Stimulated activated CD8-positive, alpha-beta memory T cell treated with anti-CD3 and anti-CD28 coated beads, Interleukin-15, amount 100 ng/mL, for 48 hours (primary cell): Measurements from ENCODE around the gene ITSN1.
"Not testable (repeated sequence)": the region's sequence is repeated elsewhere in the genome, so short reads cannot be mapped to it uniquely, and the experiment has no call there.

Experiments used
- DNase-seq, 2 donors: peaks; one replicate each; pipeline ENCODE4 v3.0.0-alpha.2; 2020; ENCODE audit warnings: low read depth in 2 of 2

Gene ITSN1

DNA sequence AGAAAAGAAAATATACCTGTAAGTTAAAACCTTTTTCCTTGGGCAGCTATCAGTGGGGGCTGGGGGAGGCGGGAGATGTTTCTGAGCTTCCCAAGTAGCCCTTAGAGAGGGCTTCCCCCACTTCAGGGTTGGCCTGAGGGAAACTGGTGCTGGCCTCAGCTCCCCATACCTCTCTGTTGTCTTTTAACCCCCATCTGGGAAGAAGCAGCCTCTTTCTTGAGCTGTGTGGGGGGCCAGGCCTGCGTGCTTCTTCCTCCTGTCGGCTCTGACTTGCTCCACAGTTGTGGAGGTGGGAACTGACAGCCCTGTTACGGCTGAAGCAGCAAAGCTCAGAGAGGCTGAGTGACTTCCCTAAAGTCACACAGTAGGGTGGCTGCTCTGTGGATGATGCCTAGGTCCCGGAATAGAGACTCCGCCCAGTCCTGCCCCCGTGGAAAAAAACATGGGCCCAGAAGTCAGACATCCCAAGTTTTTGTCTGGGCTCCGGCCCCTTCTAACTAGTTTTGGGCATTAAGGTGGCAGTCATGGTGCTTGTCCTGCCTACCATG, 218.1 kb downstream of the ITSN1 start:
- no peak for DNase-seq

GRCh38 chr21:33861125-33861524, 218.8 kb downstream of the ITSN1 start:
- no peak for DNase-seq

DNA sequence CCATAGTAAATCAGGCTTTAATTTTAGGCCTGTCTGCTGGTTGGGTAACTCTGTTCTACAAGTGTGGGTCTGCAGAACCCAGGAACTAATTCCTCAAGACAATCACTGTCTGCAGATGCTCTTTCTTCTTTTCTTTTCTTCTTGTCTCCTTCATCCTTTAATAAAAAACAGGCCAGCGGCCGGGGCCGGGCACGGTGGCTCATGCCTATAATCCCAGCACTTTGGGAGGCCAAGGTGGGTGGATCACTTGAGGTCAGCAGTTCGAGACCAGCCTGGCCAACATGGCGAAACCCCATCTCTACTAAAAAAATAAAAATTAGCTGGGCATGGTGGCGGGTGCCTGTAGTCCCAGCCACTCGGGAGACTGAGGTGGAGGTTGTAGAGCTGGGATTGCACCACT, 220.9 kb downstream of the ITSN1 start:
- DNase-seq, result not testable (repeated sequence)

GRCh38 chr21:33864150-33864549, 221.8 kb downstream of the ITSN1 start:
- DNase-seq, result no peak

DNA sequence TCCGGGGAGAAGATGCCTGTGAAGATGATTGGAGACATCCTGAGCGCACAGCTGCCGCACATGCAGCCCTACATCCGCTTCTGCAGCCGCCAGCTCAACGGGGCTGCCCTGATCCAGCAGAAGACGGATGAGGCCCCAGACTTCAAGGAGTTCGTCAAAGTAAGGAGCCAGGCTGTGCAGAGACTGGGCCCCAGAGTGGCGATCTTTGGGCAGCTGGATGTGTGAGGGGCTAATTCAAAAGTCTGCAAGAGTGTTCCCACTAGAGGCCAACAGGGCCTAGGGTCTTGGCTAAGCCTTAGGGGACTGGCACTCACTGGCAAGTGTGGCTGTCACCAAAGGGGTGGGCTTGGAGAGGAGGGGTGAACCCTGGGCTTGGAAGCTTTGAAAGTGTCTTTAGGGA, 222.9 kb downstream of the ITSN1 start:
- DNase-seq, result no peak

DNA sequence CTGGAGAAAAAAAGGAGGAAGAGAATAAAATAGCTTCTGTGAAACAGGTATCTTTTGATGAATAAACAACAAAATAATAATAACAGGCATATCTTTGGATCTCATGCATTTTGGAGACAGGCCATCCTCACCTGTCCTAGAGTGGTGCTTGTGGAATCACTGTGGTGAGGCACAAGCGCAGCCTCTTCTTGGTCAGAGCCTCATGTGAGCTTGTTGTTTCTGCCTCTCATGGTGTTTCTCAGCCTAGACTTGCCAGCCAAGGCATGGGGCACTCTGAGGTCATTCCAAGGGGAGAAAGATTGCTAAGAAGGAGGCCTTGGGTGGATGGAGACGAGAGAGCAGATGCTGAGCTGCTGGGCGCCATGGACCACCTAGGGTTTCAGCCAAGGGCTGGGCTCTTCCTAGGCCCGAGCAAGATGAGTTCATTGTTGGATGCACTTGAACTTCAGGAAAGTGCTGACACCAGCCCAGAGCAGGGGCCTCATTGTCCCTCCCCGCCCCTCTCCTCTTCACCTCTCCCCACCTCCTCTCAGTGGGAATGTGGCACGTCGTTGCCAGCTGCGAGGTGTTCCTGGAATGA, 223.8 kb downstream of the ITSN1 start:
- DNase-seq, result no peak

- no peak for DNase-seq
Observed at GRCh38 chr21:33866826-33867225, 224.5 kb downstream of the ITSN1 start.

- not testable (repeated sequence) for DNase-seq
Observed at GRCh38 chr21:33867868-33868267, 225.6 kb downstream of the ITSN1 start.

- no peak for DNase-seq
Observed at GRCh38 chr21:33869873-33870272, 227.6 kb downstream of the ITSN1 start.

DNA sequence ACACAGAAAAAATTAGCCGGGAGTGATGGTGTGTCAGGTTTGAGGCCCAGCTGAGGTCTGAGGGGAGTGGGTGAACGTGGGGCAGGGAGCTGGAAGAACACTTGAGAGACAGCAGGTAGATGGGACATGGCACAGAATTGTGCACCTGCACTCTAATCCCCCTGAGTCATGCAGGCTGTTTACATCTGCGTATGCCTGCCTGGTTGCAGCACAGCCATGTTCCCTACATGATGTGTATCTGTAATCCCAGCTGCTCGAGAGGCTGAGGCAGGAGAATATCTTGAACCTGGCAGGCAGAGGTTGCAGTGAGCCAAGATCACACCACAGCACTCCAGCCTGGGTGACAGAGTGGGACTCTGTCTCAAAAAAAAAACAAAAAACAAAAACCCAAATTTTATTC, 228.5 kb downstream of the ITSN1 start:
- no peak for DNase-seq

- DNase-seq, result no peak
Observed at GRCh38 chr21:33871171-33871570, 228.9 kb downstream of the ITSN1 start.

DNA sequence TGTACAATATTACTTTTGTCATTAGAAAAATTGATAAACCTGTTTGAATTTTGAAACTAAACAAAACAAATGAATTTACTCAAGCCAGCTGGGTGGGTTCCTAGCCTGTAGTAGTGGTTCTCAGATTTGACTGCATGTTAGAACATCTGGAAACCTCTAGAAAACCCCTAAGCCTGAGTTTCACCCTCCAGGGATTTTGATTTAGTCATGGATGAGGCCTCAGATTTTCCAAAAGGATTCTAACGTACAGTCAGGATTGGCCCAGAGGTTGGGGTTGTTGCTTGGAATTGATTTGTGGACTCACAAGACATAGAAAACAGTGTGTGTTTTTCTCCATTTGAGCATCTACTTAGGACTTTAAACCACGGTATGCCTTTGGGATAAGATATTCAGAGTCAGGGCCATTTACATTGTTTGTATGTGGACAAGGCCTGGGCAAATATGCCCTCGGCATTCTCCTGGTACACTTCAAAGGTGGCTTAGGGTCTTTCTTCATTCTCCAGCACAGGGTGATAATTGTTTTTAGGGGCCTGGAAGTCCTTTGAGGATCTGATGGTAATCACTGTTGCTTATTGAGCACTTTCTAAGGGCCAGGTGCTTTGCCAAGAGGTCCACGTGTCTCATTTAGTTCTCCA, 230.7 kb downstream of the ITSN1 start:
- no peak for DNase-seq

GRCh38 chr21:33874161-33874560, 231.9 kb downstream of the ITSN1 start:
- DNase-seq, result no peak

DNA sequence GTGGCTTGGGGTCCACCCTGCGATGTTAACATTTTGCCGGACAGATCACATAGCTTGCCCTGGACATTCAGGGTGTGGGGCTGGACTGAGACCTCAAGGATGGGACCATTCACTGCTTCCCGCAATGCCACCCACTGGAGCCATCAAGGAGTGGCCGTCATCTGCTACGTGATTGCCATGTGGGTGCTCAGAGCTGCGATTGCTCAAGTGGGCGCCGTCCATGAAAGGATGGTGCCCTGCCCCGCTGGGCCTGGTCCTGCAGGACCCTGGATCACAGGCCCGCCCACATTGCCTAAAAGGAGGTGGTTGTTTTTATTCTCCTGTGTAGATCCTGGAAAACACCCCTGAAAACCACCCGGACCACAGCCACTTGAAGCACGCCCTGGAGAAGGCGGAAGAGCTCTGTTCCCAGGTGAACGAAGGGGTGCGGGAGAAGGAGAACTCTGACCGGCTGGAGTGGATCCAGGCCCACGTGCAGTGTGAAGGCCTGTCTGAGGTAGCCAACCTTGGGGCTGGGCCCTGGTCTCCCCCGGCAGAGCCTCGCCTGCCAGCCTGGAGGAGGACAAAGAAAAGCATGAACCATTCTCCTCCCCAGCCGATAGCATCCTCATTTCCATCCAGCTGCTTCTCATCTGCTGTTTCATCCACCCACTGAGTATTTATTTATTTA, 232.9 kb downstream of the ITSN1 start:
- no peak for DNase-seq

GRCh38 chr21:33878824-33879223, 236.5 kb downstream of the ITSN1 start:
- DNase-seq, result no peak

DNA sequence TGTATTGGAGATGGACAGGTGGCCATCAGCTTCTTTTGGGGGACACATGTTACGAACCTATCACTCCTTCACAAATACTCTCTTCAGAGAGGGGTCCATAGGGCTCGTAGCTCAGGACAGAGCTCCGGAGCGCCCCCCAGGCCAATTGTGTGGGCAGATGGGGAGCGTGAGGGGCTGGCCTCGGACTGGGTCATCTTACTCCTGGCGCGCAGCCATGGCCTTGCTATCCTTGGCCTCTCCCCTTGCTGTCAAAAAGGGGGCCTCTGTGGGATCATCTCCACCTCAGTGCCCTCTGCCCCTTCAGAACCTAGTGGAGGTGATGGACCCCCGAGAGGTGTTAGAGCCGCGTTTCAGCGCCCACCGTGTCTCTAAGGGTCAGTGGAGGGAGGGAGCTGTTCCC, 238.3 kb downstream of the ITSN1 start:
- DNase-seq, result no peak

DNA sequence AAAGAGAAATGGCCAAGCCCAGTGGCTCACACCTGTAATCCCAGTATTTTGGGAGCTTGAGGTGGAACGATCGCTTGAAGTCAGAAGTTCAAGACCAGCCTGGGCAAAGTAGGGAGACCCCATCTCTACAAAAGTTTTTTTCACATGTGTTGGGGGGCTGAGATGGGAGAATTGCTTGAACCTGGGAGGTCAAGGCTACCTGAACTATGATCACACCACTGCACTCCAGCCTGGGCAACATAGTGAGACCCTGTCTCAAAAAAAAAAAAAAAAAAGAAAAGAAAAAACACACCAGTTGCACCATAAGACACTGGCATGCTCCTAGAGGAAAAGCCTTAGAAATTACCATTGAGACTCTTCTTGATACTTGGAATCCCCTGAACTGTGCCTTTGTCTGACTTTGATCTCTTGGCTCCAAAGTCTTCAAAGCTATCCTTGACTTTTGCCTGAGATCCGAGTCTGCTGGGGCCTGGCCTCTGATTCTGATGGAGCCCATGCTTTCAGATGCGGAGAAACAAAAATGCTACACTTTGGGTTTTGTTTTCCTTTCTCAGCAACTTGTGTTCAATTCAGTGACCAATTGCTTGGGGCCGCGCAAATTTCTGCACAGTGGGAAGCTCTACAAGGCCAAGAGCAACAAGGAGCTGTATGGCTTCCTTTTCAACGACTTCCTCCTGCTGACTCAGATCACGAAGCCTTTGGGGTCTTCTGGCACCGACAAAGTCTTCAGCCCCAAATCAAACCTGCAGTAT, 239.6 kb downstream of the ITSN1 start:
- DNase-seq, result no peak

GRCh38 chr21:33883118-33883517, 240.8 kb downstream of the ITSN1 start:
- DNase-seq, result no peak

- DNase-seq, result no peak
Observed at GRCh38 chr21:33884376-33885171, 242.3 kb downstream of the ITSN1 start.

- DNase-seq, result no peak
Observed at GRCh38 chr21:33885172-33885514, 242.8 kb downstream of the ITSN1 start.

GRCh38 chr21:33886321-33886720, 244.0 kb downstream of the ITSN1 start:
- no peak for DNase-seq

GRCh38 chr21:33890187-33890586, 247.9 kb downstream of the ITSN1 start:
- no peak for DNase-seq
